Glutamatergic neuron (in vitro differentiated cells): ENCODE results near the gene STUM. TPM values are rescaled to one million over a fixed set of nuclear protein-coding genes. Genes with fewer than 3 reads are reported as not detected.

Source experiments
- DNase-seq: peaks from one replicate; pipeline ENCODE4 v3.0.0; 2022
- H3K27ac Mint-ChIP-seq: one replicate; pipeline ENCODE4 v1.8.0; 2020; ENCODE audit warnings: mild to moderate bottlenecking, mixed read lengths, inconsistent platforms; ENCODE audit not compliant: unreplicated experiment
- H3K27me3 Mint-ChIP-seq: one replicate; pipeline ENCODE4 v1.8.0; 2020; ENCODE audit warnings: mild to moderate bottlenecking, moderate library complexity, mixed read lengths, inconsistent platforms; ENCODE audit not compliant: unreplicated experiment
- H3K36me3 Mint-ChIP-seq: one replicate; pipeline ENCODE4 v1.8.0; 2020; ENCODE audit warnings: mild to moderate bottlenecking, mixed read lengths, inconsistent platforms; ENCODE audit not compliant: unreplicated experiment
- H3K4me1 Mint-ChIP-seq: one replicate; pipeline ENCODE4 v1.8.0; 2020; ENCODE audit warnings: mild to moderate bottlenecking, low read depth, mixed read lengths, inconsistent platforms; ENCODE audit not compliant: unreplicated experiment
- H3K4me3 Mint-ChIP-seq: one replicate; pipeline ENCODE4 v1.8.0; 2020; ENCODE audit warnings: mild to moderate bottlenecking, mixed read lengths, inconsistent platforms; ENCODE audit not compliant: unreplicated experiment
- H3K9me3 Mint-ChIP-seq: one replicate; pipeline ENCODE4 v1.8.0; 2020; ENCODE audit warnings: mild to moderate bottlenecking, moderate library complexity, mixed read lengths, inconsistent platforms; ENCODE audit not compliant: unreplicated experiment
- CTCF ChIP-seq: fragments of 200-600 bp; sonication (generic); IDR thresholded peaks from one replicate; pipeline ENCODE4 v1.5.0; 2021; ENCODE audit not compliant: partially characterized antibody, unreplicated experiment
- total RNA-seq: library from RNA; stranded (reverse); fragmentation: NEBNext Ultra II Directional; extraction: Animal tissue kit (Norgen Biotek cat#: 25700); gene quantifications from one replicate; pipeline ENCODE4 v1.2.1, GENCODE V29; 2021; ENCODE audit not compliant: unreplicated experiment

Gene STUM
- total RNA-seq, 1 donor from 2014 or later: 11.0 TPM

DNA sequence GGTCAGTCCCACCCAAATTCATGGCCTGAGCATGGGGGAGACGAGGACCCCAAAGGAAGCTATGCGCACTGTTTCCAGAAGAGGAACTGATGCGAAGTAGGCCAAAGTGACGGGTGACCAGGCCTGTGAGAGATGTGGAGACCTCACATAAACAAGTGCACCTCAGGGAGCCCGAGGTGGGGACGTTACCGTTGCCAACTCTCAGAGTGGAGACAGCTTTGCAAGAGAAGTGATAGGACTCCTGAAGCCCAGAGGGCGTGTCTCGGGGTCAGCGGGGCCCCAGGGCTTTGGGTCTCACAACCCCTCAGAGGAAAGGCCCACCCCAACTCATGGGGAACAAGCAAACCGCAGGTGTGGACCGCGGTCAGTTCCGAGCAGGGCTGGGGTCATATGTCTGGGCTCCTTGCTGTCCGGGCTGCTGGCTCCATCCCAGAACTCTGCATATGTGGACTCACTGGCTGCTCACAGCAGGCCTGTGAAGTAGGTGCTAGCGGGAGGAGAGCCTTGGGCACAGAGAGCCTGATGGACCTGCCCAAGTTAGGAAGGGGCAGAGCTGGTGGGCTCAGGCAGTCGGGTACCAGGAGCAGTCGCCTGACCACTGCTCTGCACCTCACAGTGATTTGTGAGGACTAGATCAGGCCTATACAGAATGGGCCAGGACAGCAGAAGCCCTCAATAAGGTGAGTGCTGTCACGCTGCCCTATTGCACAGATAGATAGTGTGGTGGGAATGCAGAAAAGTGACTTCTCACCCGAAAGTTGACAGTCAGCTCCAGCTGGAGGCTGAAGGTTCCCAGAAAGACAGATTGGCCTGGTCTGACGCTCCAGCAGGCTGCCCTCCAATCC lies 26.2 kb downstream of the STUM start:
- H3K4me3 Mint-ChIP-seq: no peak overlapping the region
- no peaks in the 10 kb centered on the region for H3K27me3 Mint-ChIP-seq
- peaks cover 16% of the 10 kb centered on the region for H3K4me1 Mint-ChIP-seq
- DNase-seq: no peak
- no peak for TF ChIP-seq CTCF
- no peak overlapping the region for H3K27ac Mint-ChIP-seq
- H3K9me3 Mint-ChIP-seq: peaks cover 7% of the 10 kb centered on the region
- H3K36me3 Mint-ChIP-seq: peaks cover 2% of the 10 kb centered on the region

DNA sequence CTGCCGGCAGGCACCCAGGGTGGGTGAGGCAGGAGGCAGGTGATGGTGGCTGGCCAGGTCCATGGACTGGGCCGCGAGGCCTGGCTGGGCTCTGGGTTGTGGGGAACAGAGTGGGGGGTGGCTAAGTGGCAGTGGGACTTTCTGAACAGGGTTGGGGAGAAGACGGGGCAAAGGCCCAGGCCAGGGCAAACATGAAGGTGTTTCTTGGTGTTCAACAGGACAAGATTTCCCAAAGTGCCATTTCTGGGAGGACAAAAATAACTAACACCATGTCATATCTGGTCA lies 26.8 kb downstream of the STUM start:
- peaks cover 6% of the 10 kb centered on the region for H3K36me3 Mint-ChIP-seq
- no peak for TF ChIP-seq CTCF
- no peak for DNase-seq
- peaks cover 12% of the 10 kb centered on the region for H3K4me1 Mint-ChIP-seq
- H3K4me3 Mint-ChIP-seq: no peak overlapping the region
- H3K27me3 Mint-ChIP-seq: peaks cover 3% of the 10 kb centered on the region
- H3K27ac Mint-ChIP-seq: no peak overlapping the region
- peaks cover 10% of the 10 kb centered on the region for H3K9me3 Mint-ChIP-seq

- peaks cover 6% of the 10 kb centered on the region for H3K36me3 Mint-ChIP-seq
- peaks cover 12% of the 10 kb centered on the region for H3K4me1 Mint-ChIP-seq
- peaks cover 10% of the 10 kb centered on the region for H3K9me3 Mint-ChIP-seq
- peaks cover 3% of the 10 kb centered on the region for H3K27me3 Mint-ChIP-seq
- no peak overlapping the region for H3K27ac Mint-ChIP-seq
- no peak for DNase-seq
- TF ChIP-seq CTCF: no peak
- no peak overlapping the region for H3K4me3 Mint-ChIP-seq
These were observed 27.3 kb downstream of the STUM start for GRCh38 chr1:226575739-226576378.

DNA sequence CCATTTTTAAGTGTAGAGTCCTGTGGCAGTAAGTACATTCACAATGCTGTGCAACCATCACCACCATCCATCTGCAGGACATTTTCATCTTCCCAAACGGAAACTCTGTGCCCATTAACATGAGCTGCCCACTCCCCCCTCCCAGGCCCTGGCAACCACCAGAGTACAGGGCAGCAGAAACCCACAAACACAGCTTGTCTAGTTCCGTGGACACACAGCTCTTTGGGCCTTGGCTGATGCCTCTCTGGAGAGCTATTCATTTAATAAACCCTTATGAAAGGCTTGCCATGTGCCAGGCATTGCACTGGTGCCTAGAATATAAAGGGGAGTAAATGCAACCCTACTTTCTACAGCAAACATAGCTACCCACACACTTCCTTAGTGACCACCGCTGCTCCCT lies 28.0 kb downstream of the STUM start:
- H3K4me1 Mint-ChIP-seq: peaks cover 12% of the 10 kb centered on the region
- TF ChIP-seq CTCF: no peak
- H3K27me3 Mint-ChIP-seq: peaks cover 3% of the 10 kb centered on the region
- H3K27ac Mint-ChIP-seq: no peak overlapping the region
- DNase-seq: no peak
- peaks cover 10% of the 10 kb centered on the region for H3K9me3 Mint-ChIP-seq
- peaks cover 6% of the 10 kb centered on the region for H3K36me3 Mint-ChIP-seq
- no peak overlapping the region for H3K4me3 Mint-ChIP-seq

- peaks cover 7% of the 10 kb centered on the region for H3K4me1 Mint-ChIP-seq
- H3K9me3 Mint-ChIP-seq: peaks cover 10% of the 10 kb centered on the region
- H3K27ac Mint-ChIP-seq: peak overlapping the region; percentile 33
- no peak for TF ChIP-seq CTCF
- H3K27me3 Mint-ChIP-seq: peaks cover 3% of the 10 kb centered on the region
- DNase-seq: no peak
- H3K36me3 Mint-ChIP-seq: peaks cover 6% of the 10 kb centered on the region
- no peak overlapping the region for H3K4me3 Mint-ChIP-seq
These were observed 29.0 kb downstream of the STUM start for GRCh38 chr1:226577401-226578180.
